CD4-positive, alpha-beta T cell treated with Interleukin-10 for 1 hour (primary cell): ENCODE measurements around the gene MINPP1.
"Not testable (repeated sequence)": the region's sequence is repeated elsewhere in the genome, so short reads cannot be mapped to it uniquely, and the experiment has no call there.

Experiments
- DNase-seq: peaks from one replicate; pipeline ENCODE4 v3.0.0-alpha.2; 2020

The MINPP1 gene

DNA sequence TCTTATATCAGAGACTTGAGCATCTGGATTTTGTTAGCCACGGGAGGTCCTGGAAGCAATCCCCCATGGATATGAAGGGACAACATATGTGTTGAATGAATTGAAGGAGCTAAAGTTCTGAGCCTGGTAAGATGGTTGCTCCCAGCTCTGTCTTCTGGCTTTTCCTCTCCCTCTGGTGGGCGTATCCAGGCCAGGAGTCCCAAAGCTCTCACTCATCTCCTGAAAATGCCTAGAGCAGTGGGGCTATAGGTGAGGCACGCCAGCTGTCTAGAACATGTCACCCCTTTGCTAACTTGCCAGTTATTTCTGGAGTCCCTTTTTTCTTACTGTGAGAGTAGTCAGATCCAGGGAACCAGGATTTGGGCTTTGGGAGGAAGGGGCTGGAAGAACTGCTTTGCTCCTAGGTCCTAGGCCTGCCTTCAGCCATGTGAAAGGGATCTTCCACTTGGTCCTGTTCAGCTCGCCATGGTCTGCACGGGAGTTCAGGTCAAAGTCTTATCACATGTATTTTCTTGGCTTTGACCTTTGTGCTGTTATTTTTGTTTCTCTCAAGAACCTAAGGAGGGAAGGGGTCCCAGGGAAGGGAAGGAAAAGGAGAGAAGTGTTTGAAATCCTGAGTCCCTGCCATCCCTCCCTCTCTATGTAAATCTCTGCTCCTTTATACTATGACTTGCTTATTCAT is 73.6 kb downstream of the MINPP1 start:
- DNase-seq, result no peak

DNA sequence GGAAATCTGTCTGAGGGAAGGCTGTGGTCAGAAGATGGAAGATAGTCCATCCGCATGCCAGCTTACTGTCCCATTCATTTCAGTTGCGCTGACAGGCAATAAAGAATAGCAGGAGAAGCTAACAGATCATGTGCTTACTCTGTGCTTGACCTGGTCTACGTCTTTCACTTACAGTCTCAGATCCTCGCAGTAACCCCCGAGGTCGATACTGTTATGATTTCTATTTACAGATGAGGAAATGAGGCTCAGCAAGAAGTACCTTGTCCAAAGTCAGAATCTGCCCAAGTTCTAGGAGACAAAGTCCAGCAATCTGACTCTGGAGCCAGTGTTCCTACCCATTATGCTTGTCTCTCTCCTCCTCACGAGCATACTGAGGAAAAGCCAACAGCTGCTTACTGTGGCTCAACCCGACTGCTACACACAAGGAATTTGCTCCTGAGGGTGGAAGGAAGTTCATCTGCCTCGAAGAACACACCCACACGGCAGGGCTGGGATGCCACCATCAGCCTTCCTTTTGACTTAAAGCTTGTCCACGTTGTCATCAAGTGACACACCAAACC is 74.2 kb downstream of the MINPP1 start:
- no peak for DNase-seq

DNA sequence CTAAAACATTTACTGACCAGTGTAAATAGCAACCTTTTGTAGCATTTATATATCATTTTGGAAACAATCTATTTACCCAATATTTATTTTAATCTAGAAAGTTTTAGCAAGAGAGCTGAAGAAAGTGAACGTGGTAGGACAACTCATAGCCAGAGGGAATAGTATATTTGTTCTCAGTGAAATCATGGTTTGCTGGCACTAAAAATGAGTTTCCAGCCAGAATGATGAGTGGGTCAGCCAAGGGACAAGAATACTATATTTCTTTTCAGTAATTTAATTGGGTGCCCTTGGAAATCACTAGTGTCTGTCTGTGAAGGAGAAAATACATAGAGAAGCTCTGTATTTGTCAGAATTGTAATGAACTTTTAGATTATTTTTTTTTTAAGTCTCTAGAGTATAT is 74.9 kb downstream of the MINPP1 start:
- no peak for DNase-seq

DNA sequence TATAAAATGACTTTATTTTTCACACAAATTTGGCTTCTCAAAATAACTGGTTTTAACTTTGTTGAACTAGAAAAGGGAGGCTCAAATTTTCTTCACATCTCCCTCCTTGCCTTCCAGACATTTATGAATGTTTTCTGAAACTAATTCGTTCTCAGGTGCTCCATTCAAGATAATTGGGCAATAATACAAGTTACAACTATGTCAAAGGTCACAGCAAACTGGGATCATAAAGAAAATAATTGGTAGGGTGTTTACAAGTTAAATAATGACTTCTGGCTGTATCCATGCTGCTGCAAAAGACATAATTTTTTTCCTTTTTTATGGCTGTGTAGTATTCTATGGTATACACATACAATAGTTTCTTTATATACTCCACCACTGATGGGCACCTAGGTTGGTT is 75.3 kb downstream of the MINPP1 start:
- no peak for DNase-seq

DNA sequence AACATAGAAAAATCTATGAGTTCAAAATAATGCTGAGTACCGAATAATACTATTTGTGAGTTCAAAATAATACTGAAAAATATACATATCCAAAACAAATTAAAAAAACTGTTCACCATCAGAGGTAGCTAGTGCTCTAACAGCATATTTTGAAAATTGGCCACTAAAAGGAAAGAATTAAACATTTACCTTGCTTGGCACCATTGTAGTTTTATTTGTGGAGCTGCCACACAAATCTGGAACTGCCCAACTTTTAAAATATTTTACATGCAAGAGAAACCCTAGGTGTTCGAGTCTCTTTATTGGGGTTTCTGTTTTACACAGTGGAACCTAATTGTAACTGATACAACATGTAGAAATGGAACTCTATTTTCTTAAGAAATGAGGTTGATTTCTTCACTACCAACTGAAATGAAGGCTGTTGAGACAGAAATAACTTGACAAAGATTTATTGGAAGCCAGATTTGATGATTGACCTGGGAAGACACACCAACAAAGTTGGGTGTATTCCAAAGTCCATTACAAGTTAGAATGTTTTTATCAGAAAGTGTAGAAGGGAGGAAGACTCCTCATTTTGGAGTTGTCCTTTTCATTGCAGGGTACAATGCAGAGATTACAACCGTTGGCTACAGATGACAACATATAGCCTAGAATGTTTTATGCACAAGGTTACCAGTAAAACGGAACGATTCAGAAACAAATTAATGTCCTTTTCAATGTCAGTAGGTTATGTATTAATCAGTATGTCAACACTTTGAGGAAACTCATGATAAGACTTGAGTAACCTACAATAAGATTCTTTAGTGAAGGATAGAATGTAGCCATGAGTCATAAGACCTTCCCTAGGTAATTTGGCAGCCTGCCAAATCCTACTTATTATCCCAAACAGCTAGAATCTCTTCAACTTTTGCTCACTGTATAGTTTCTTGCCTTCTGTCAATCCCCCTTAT is 81.1 kb downstream of the MINPP1 start:
- DNase-seq, result no peak

DNA sequence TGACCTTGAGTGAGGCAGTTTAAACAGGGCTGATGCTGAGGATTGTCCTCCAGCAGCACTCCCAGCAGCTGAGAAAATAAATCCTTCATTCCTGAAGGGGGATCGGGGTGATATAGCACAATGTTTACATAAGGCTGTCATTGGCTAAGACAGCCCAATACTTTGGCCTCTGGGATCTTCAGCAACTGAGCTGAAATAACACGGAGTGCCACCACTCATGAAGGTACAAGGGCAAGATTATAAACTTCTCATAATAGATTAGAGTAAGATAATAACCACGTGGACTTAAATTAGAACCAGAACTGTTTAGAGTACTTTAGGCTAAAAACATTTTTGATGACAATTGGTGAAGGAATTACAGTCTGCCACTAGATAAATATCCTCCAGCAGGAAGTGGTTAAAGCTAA is 85.0 kb downstream of the MINPP1 start:
- DNase-seq, result no peak

DNA sequence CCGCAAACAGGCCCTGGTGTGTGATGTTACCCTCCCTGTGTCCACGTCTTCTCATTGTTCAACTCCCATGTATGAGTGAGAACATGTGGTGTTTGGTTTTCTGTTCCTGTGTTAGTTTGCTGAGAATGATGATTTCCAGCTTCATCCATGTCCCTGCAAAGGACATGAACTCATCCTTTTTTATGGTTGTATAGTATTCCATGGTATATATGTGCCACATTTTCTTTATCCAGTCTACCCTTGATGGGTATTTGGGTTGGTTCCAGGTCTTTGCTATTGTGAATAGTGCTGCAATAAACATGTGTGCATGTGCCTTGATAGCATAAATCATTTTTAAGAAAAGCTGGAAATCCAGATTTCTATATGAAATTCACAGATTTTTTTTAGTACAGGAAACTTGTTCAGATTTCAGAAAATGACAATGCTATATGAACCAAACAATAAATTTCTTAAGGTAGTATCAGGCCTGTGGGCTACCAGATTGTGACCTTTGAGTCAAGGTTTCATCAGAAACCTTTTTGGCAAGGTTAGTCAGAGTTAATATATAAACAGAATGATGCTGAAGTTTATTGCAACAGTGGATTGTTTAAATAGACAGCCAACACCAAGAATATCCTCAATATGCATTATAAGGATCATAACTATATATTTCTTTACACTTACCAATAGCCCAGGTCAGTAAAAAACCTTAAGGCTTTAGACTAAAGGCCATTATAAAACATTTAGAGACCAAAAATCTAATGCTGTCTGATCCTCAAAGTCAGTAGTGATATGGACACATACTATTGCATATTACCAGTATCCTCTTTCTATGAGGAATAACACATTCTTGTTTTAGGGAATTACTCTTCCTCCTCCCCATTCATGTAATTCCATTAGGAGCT is 86.3 kb downstream of the MINPP1 start:
- DNase-seq, result no peak

DNA sequence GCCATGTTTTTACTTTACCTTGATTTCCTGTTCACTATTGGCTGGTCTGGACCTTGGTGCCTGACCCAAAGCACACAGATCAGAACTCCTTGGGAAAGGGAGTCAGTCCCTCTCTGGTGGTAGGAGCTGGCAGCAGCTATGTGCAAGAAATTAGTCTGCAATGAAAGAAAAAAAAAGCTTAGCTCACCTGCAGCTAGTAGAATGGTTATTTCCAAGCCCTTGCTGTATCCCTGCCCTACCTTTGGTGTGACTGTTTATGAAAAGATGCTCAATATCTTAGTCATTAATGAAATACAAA is 86.8 kb downstream of the MINPP1 start:
- DNase-seq, result no peak

DNA sequence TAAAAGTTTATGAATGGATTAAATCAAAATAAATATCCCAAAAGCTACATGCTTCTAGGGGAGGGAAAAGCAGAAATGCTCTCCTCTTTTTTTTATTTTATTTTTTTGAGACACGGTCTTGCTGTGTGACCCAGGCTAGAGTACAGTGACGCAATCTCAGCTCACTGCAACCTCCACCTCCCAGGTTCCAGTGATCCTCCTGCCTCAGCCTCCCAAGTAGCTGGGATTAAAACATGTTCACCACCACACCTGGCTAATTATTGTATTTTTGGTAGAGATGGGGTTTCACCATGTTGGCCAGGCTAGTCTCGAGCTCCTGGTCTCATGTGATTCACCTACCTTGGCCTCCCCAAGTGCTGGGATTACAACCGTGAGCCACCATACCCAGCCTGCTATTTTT is 88.2 kb downstream of the MINPP1 start:
- DNase-seq, result not testable (repeated sequence)

DNA sequence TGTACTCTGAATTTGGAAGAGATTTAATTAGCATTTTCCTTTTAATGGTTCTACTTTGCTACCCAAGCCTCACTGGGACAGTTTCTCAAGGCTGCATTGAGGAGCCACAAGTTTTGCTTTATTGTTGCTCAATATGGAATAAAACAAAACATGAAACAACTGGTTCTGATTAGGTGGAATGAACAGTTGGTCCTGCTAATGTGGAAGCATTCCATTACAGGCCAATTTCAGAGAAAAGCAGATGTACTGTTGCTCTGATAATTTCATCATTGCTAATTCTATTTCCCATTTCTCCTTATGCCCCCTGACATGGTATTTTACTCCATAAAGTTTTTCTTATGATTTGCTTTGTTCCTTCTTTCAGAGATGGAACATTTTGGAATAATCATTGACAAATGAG is 89.0 kb downstream of the MINPP1 start:
- no peak for DNase-seq

DNA sequence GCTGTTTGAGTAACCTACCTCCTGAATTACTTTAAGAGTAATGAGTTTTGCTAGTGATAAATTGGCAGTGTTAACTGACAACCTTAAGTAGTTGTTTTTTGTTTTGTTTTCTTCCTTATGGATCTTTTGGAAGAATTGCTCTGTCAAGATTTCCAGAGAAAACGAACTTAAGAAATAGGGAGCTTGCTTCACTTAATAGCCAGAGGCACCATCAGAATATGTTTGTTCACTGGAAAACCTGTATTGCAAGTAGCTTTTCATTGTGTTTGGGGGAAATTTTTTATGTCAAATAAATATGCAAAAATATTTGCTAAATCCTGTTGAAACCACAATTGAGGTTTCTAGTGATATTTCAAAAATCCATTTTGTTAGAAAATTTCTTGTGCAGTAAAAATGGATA is 89.5 kb downstream of the MINPP1 start:
- no peak for DNase-seq

DNA sequence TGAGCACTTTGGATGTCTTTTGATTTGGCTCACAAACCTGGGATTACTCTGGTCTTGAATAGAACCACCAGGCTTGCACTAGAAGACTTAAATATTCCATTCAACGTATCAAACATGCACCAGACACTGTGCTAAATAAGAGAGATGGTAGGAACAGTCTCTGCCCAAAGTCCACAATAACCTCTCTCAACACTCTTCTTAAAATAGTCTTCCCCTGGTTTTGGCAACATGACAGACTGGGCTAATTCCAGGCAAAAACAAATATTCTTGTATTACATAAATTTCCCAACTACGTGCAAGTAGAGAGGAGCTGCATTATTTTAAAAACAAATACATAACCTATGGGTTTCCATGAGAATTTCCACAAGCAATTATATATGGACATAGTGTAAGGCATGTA is 90.2 kb downstream of the MINPP1 start:
- no peak for DNase-seq

DNA sequence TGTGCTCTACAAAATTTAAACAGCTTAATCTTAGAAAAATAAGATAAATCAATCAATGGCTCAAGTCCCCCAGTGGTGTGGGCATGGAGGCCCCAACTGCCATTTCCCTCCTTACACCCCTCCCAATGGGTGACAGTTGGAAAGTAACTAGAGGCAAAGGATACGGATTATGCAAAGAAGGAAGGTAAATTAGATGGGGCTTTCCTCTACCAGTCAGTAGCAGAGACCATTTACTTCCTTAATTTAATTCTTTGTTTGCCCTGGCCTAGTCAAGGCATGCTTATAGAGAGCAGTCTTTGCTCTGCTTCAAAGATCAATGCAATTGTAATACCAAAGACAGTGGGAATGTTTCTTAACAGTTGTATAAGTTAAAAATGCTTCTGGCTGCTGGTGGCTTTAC is 91.7 kb downstream of the MINPP1 start:
- no peak for DNase-seq

DNA sequence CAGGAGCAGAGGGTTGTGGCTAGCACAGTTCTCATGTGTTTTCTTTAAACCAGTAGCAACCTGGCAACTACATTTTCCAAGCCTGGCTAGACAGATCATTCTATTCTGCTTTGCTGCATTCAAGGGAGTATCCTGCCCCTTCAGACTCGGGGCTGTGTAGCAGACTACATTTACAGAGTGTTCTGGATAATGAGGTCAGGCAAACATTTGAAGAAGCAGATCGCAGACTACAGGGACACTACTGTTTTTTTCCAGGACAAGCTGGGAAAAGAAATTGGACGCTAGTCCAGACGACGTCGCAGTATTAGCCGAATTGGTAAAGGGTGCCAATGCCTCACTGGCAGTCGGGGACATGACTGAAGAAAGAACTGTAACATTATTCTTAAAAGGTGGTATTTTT is 94.0 kb downstream of the MINPP1 start:
- no peak for DNase-seq

DNA sequence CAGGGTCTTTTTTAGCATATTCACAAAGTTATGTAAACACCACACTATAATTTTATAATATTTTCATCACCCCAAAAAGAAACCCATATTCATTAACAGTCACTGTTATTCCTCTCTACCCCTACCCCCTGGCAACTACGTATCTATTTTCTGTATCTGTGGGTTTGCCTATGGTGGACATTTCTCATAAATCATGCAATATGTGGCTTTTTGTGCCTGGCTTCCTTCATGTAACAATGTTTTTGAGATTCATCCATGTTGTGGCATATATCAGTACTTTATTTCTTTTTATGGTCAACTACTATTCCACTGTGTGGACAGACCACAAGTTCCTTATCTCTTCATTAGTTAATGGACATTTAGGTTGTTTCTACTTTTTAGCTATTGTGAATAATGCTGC is 95.9 kb downstream of the MINPP1 start:
- DNase-seq, result no peak
